Liver (tissue), 9 donors: Measurements from ENCODE around the gene EHMT1. TPM values are rescaled to one million over a fixed set of nuclear protein-coding genes. Genes with fewer than 3 reads are reported as not detected.

Experiments
- DNase-seq: peaks from one replicate; pipeline ENCODE4 v3.0.0-alpha.2; 2017; ENCODE audit warnings: low spot score
- H3K27ac ChIP-seq, 2 donors: one replicate each; pipeline ENCODE4 v1.7.0; 2013; ENCODE audit warnings: inconsistent platforms in 2 of 2, low read length in 2 of 2, control low read depth in 1 of 2, low read depth in 1 of 2, mild to moderate bottlenecking in 1 of 2
- H3K27me3 ChIP-seq, 4 donors: one replicate each; pipeline versions ENCODE4 v1.6.1 to v1.7.0; 2013; ENCODE audit warnings: low read length in 3 of 4, inconsistent platforms in 1 of 4, mild to moderate bottlenecking in 1 of 4, moderate library complexity in 1 of 4; ENCODE audit not compliant: control insufficient read depth in 4 of 4, insufficient read depth in 4 of 4
- H3K36me3 ChIP-seq, 4 donors: one replicate each; pipeline versions ENCODE4 v1.6.1 to v1.7.0; 2013; ENCODE audit warnings: low read length in 3 of 4, mild to moderate bottlenecking in 3 of 4, low read depth in 1 of 4, moderate library complexity in 1 of 4; ENCODE audit not compliant: control insufficient read depth in 4 of 4, insufficient read depth in 3 of 4
- H3K4me1 ChIP-seq, 4 donors: one replicate each; pipeline versions ENCODE4 v1.6.1 to v1.7.0; 2013; ENCODE audit warnings: low read length in 3 of 4, mild to moderate bottlenecking in 3 of 4, moderate library complexity in 1 of 4; ENCODE audit not compliant: control insufficient read depth in 4 of 4, insufficient read depth in 4 of 4
- H3K4me3 ChIP-seq, 3 donors: one replicate each; pipeline versions ENCODE4 v1.6.1 to v1.7.0; 2013; ENCODE audit warnings: low read length in 3 of 3, control low read depth in 1 of 3, low read depth in 1 of 3, mild to moderate bottlenecking in 1 of 3
- H3K9ac ChIP-seq, 2 donors: one replicate each; pipeline ENCODE4 v1.7.0; 2013; ENCODE audit warnings: low read length in 2 of 2, mild to moderate bottlenecking in 2 of 2, moderate library complexity in 2 of 2, control low read depth in 1 of 2, low read depth in 1 of 2
- H3K9me3 ChIP-seq, 4 donors: one replicate each; pipeline versions ENCODE4 v1.6.1 to v1.7.0; 2013; ENCODE audit warnings: low read length in 3 of 4; ENCODE audit not compliant: control insufficient read depth in 4 of 4
- EGR1 ChIP-seq, 2 donors: IDR thresholded peaks; 2 replicates each; pipeline ENCODE4 v1.6.1; 2016 to 2018; ENCODE audit warnings: antibody characterized with exemption in 2 of 2, low read depth in 2 of 2
- FOXA1 ChIP-seq: IDR thresholded peaks from 2 replicates; pipeline ENCODE4 v1.6.1; 2016; ENCODE audit warnings: antibody characterized with exemption
- FOXA2 ChIP-seq: IDR thresholded peaks from 2 replicates; pipeline ENCODE4 v1.6.1; 2016; ENCODE audit warnings: antibody characterized with exemption
- HNF4A ChIP-seq, 2 donors: conservative IDR thresholded peaks; 2 replicates each; pipeline ENCODE4 v1.6.1; 2016; ENCODE audit warnings: antibody characterized with exemption in 2 of 2, mild to moderate bottlenecking in 2 of 2
- HNF4G ChIP-seq: IDR thresholded peaks from 2 replicates; pipeline ENCODE4 v1.6.1; 2016; ENCODE audit warnings: antibody characterized with exemption
- NR2F2 ChIP-seq: IDR thresholded peaks from 2 replicates; pipeline ENCODE4 v1.6.1; 2016; ENCODE audit warnings: antibody characterized with exemption
- RAD21 ChIP-seq, 2 donors: IDR thresholded peaks; 2 replicates each; pipeline ENCODE4 v1.6.1; 2016; ENCODE audit warnings: antibody characterized with exemption in 2 of 2, mild to moderate bottlenecking in 2 of 2
- RXRA ChIP-seq, 2 donors: IDR thresholded peaks; 2 replicates each; pipeline ENCODE4 v1.6.1; 2017 to 2018; ENCODE audit warnings: antibody characterized with exemption in 2 of 2, mild to moderate bottlenecking in 1 of 2
- SP1 ChIP-seq: IDR thresholded peaks from 2 replicates; pipeline ENCODE4 v1.6.1; 2018; ENCODE audit warnings: antibody characterized with exemption, mild to moderate bottlenecking
- YY1 ChIP-seq: IDR thresholded peaks from 2 replicates; pipeline ENCODE4 v1.6.1; 2016; ENCODE audit warnings: antibody characterized with exemption, mild to moderate bottlenecking
- WGBS: extraction: QIAGEN DNeasy Blood & Tissue Kit; methylation state at CpG from one replicate; pipeline ENCODE4 v1.1.7; 2013; 5-methylcytosine and 5-hydroxymethylcytosine counted together
- polyA plus RNA-seq, 2 donors: library from polyadenylated mRNA; stranded (reverse) in 1 of 2; unstranded in 1 of 2; fragments of 200-250 nt in 1 of 2; fragments of >200 nt in 1 of 2; fragmentation: Nextera tagmentation in 1 of 2; extraction: Ambion mirVana in 1 of 2; gene quantifications; one replicate each; pipeline versions ENCODE4 v1.2.1 to v1.2.3, GENCODE V29; 2013 to 2015
- total RNA-seq, 2 donors: library from RNA; depleted of rRNA; stranded (reverse); fragments of >200 nt; gene quantifications; one replicate each; pipeline ENCODE4 v1.2.3, GENCODE V29; 2014
- TF ChIP-seq, protein P1 (sequence below): IDR thresholded peaks from 2 replicates; pipeline ENCODE4 v1.6.1; 2016; ENCODE audit warnings: antibody characterized with exemption
- TF ChIP-seq, protein P2 (sequence below): fragments of 150-350 bp; IDR thresholded peaks from 2 replicates; pipeline ENCODE4 v1.5.1; 2017; ENCODE audit warnings: improper control_type of control experiment, low read depth, low read length; ENCODE audit not compliant: missing input control
- TF ChIP-seq, protein P3 (sequence below): IDR thresholded peaks from 2 replicates; pipeline ENCODE4 v1.6.1; 2016; ENCODE audit warnings: antibody characterized with exemption
- TF ChIP-seq, protein P4 (sequence below): IDR thresholded peaks from 2 replicates; pipeline ENCODE4 v1.6.1; 2016; ENCODE audit warnings: antibody characterized with exemption, mild to moderate bottlenecking
- donor health status: healthy.
- donor health status: healthy.
- donor health status: healthy.
- donor health status: healthy.
- donor health status: healthy.

EHMT1 gene
- total and polyA plus RNA-seq, 4 donors: 16.1 to 48.2 (median 27.3) TPM

DNA sequence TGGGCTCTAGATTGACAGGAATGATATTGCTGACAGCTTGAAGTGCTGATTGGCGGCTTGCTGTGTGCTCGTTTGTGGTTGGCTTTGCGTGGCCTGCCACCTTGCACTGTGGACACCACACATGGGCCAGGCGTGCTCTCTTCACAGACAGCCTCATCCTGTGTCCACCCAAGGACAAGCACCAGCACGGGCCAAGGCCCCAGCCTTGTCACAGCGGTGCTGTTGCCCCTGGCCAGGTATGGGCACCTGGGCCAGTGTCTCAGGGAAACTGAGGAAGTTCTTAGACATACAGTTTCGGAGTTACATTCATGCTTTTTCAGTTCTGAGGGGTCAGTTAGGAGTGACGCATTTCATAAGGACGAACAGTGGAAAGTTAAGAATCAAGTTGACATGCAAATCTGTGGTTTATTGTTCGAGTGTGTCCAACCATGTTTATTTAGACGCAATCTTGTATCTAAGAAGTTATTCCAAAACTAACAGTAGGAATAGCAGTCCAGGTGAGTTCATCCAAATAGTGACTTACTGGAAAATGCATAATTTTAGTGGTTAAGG, 125.9 kb downstream of the EHMT1 start:
- DNase-seq: no peak
- Histone ChIP-seq H3K4me3 (no peak overlapping the region), H3K9ac (no peak overlapping the region), H3K27ac (peak overlapping the region; percentile 56 to 79), H3K27me3 (no peaks in the 10 kb centered on the region), H3K36me3 (peaks cover 0 to 20% (median 10%) of the 10 kb centered on the region in 4 donors), H3K9me3 (no peaks in the 10 kb centered on the region), H3K4me1 (peaks cover 7 to 14% (median 10%) of the 10 kb centered on the region in 4 donors)
- 63% methylated on average over 11 of the region's 11 CpGs for WGBS
- TF ChIP-seq, protein P1, sequence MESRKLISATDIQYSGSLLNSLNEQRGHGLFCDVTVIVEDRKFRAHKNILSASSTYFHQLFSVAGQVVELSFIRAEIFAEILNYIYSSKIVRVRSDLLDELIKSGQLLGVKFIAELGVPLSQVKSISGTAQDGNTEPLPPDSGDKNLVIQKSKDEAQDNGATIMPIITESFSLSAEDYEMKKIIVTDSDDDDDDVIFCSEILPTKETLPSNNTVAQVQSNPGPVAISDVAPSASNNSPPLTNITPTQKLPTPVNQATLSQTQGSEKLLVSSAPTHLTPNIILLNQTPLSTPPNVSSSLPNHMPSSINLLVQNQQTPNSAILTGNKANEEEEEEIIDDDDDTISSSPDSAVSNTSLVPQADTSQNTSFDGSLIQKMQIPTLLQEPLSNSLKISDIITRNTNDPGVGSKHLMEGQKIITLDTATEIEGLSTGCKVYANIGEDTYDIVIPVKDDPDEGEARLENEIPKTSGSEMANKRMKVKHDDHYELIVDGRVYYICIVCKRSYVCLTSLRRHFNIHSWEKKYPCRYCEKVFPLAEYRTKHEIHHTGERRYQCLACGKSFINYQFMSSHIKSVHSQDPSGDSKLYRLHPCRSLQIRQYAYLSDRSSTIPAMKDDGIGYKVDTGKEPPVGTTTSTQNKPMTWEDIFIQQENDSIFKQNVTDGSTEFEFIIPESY: no peak
- TF ChIP-seq RXRA (IDR thresholded peaks at IDR 0.05) (peak in 1 of 2 donors; percentile 68), FOXA2 (peak; percentile 67), HNF4A (conservative IDR thresholded peaks at IDR 0.05) (peak in 1 of 2 donors; percentile 51)

DNA sequence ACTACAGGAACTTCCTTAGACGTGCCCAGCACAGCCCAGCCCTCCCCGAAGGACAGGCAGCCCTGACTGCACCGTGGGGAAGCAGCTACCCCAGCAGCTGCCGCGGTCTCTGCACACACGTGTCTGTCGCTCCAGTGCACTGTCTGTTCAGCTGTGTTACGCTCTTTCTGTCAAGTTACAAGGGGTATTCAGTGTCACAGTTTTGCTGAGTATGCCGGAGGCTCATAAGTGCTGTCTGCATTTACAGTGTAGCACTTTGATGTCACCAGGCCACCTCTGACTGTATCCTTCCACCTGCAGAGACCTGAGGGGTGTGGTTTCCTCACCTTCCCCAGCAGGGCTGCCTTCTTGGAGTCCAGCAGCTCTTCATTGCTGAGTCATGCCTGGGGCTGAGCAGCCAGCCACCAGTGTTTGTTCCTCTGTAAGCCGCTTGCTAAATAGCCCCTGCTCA, 126.8 kb downstream of the EHMT1 start:
- H3K27ac ChIP-seq: no peak overlapping the region
- 81% methylated on average over 10 of the region's 10 CpGs for WGBS
- no peak overlapping the region for H3K9ac ChIP-seq
- no peaks in the 10 kb centered on the region for H3K27me3 ChIP-seq
- no peak for DNase-seq
- H3K4me1 ChIP-seq: peaks cover 7 to 14% (median 11%) of the 10 kb centered on the region in 4 donors
- no peak for TF ChIP-seq HNF4A (conservative IDR thresholded peaks at IDR 0.05)
- TF ChIP-seq, protein P2, sequence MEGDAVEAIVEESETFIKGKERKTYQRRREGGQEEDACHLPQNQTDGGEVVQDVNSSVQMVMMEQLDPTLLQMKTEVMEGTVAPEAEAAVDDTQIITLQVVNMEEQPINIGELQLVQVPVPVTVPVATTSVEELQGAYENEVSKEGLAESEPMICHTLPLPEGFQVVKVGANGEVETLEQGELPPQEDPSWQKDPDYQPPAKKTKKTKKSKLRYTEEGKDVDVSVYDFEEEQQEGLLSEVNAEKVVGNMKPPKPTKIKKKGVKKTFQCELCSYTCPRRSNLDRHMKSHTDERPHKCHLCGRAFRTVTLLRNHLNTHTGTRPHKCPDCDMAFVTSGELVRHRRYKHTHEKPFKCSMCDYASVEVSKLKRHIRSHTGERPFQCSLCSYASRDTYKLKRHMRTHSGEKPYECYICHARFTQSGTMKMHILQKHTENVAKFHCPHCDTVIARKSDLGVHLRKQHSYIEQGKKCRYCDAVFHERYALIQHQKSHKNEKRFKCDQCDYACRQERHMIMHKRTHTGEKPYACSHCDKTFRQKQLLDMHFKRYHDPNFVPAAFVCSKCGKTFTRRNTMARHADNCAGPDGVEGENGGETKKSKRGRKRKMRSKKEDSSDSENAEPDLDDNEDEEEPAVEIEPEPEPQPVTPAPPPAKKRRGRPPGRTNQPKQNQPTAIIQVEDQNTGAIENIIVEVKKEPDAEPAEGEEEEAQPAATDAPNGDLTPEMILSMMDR: no peak
- TF ChIP-seq, protein P3, sequence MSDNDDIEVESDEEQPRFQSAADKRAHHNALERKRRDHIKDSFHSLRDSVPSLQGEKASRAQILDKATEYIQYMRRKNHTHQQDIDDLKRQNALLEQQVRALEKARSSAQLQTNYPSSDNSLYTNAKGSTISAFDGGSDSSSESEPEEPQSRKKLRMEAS: no peak
- TF ChIP-seq EGR1 (IDR thresholded peaks at IDR 0.05; ENCODE audit: low read depth in 2 of 2): no peak
- TF ChIP-seq RXRA (IDR thresholded peaks at IDR 0.05): no peak
- TF ChIP-seq, protein P4, sequence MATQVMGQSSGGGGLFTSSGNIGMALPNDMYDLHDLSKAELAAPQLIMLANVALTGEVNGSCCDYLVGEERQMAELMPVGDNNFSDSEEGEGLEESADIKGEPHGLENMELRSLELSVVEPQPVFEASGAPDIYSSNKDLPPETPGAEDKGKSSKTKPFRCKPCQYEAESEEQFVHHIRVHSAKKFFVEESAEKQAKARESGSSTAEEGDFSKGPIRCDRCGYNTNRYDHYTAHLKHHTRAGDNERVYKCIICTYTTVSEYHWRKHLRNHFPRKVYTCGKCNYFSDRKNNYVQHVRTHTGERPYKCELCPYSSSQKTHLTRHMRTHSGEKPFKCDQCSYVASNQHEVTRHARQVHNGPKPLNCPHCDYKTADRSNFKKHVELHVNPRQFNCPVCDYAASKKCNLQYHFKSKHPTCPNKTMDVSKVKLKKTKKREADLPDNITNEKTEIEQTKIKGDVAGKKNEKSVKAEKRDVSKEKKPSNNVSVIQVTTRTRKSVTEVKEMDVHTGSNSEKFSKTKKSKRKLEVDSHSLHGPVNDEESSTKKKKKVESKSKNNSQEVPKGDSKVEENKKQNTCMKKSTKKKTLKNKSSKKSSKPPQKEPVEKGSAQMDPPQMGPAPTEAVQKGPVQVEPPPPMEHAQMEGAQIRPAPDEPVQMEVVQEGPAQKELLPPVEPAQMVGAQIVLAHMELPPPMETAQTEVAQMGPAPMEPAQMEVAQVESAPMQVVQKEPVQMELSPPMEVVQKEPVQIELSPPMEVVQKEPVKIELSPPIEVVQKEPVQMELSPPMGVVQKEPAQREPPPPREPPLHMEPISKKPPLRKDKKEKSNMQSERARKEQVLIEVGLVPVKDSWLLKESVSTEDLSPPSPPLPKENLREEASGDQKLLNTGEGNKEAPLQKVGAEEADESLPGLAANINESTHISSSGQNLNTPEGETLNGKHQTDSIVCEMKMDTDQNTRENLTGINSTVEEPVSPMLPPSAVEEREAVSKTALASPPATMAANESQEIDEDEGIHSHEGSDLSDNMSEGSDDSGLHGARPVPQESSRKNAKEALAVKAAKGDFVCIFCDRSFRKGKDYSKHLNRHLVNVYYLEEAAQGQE: no peak
- TF ChIP-seq FOXA1: no peak
- TF ChIP-seq, protein P1: no peak
- TF ChIP-seq YY1: no peak
- no peak for TF ChIP-seq RAD21 (IDR thresholded peaks at IDR 0.05)
- no peak for TF ChIP-seq HNF4G
- TF ChIP-seq NR2F2: no peak
- TF ChIP-seq SP1: no peak
- no peak overlapping the region for H3K4me3 ChIP-seq
- no peaks in the 10 kb centered on the region for H3K9me3 ChIP-seq
- H3K36me3 ChIP-seq: peaks cover 0 to 18% (median 10%) of the 10 kb centered on the region in 4 donors
